Psoas muscle (tissue), 8 donors: ENCODE measurements around the gene PNPO. TPM values are rescaled to one million over a fixed set of nuclear protein-coding genes. Genes with fewer than 3 reads are reported as not detected.

Experiments used
- ATAC-seq, 4 donors: fragments of 200-7000 bp; cut with Tn5 transposase; one replicate each; pipeline ENCODE4 v1.9.1; 2020; ENCODE audit warnings: moderate library complexity in 3 of 4, mild to moderate bottlenecking in 2 of 4
- DNase-seq, 2 donors: peaks; one replicate each; pipeline ENCODE4 v3.0.0-alpha.2; 2020
- H3K27ac ChIP-seq: fragments of 200-600 bp; one replicate; pipeline ENCODE4 v1.8.0; 2022
- H3K27me3 ChIP-seq, 3 donors: fragments of 200-600 bp in 1 of 3; one replicate each; pipeline versions ENCODE4 v1.6.1 to v1.8.0; 2013 to 2022; ENCODE audit warnings: low read length in 2 of 3, mild to moderate bottlenecking in 2 of 3, moderate library complexity in 1 of 3; ENCODE audit not compliant: insufficient read depth in 3 of 3
- H3K36me3 ChIP-seq, 2 donors: fragments of 200-600 bp in 1 of 2; one replicate each; pipeline versions ENCODE4 v1.6.1 to v1.8.0; 2013 to 2022; ENCODE audit warnings: low read depth in 1 of 2, mild to moderate bottlenecking in 1 of 2, moderate library complexity in 1 of 2; ENCODE audit not compliant: insufficient read depth in 1 of 2
- H3K4me1 ChIP-seq: fragments of 200-600 bp; one replicate; pipeline ENCODE4 v1.8.0; 2022
- H3K4me3 ChIP-seq: fragments of 200-600 bp; one replicate; pipeline ENCODE4 v1.8.0; 2022; ENCODE audit warnings: mild to moderate bottlenecking
- H3K9me3 ChIP-seq: fragments of 200-600 bp; one replicate; pipeline ENCODE4 v1.8.0; 2022
- CTCF ChIP-seq: fragments of 200-600 bp; IDR thresholded peaks from one replicate; pipeline ENCODE4 v1.8.0; 2022; ENCODE audit warnings: antibody characterized with exemption
- WGBS, 3 donors: extraction: QIAGEN DNeasy Blood & Tissue Kit; methylation state at CpG; one replicate each; pipeline versions ENCODE4 v1.1.6 to v1.1.7; 2013; 5-methylcytosine and 5-hydroxymethylcytosine counted together
- intact Hi-C, 2 donors: fragments of 100-400 bp; cut with DNase I; formaldehyde crosslinking; loops; one replicate each; pipeline versions ENCODE4 v1.11.0 to v1.14.2; 2022
- polyA plus RNA-seq, 3 donors: library from polyadenylated mRNA; stranded (reverse); fragments of 200-250 nt; gene quantifications; one replicate each; pipeline ENCODE4 v1.2.3, GENCODE V29; 2013
- total RNA-seq, 4 donors: library from RNA; stranded (reverse); fragmentation: NEBNext Ultra II Directional in 2 of 4; extraction: Animal tissue kit (Norgen Biotek cat#: 25700) in 2 of 4; gene quantifications; one replicate each; pipeline versions ENCODE4 v1.2.1 to v1.2.4, GENCODE V29; 2021 to 2023
- donor health status: healthy with polysubstance abuse.
- donor health status: DM: no; HTN: no; CAD: no; lungs with moderate emphysema.
- donor health status: Bipolar disorder and iron deficiency.
- donor health status: healthy.
- donor health status: DM: yes; HTN: yes; CAD: no.
- donor health status: DM: no; HTN: no; CAD: no.
- donor health status: DM: no; HTN: no; CAD: no.
- donor health status: DM: yes; HTN: yes; CAD: no.

The PNPO gene
- total and polyA plus RNA-seq, 7 donors, result 12.0 to 42.3 (median 30.0) TPM

- intact Hi-C loops, result loop anchor here (1.0 to 2.0 kb wide), 4 partner anchors 20 to 130 kb away; partner anchors contain the start of genes SCRN2 (in 1 of the 2) and SP2 (in 1 of the 2)
- Histone ChIP-seq H3K4me3 (peak within 1 kb of the TSS; percentile 95), H3K9me3 (no peaks in the 10 kb centered on the region), H3K27ac (peak within 1 kb of the TSS; percentile 93), H3K27me3 (no peaks in the 10 kb centered on the region), H3K36me3 (peaks cover 0 to 26% of the 10 kb centered on the region in 2 donors), H3K4me1 (no peaks in the 10 kb centered on the region)
- peak; percentile 99 to 100 (median 100) for ATAC-seq
- 0% methylated on average over 55 to 62 of the region's 62 CpGs for WGBS, 3 donors
- TF ChIP-seq CTCF, result peak; percentile 90
- peak; percentile 100 for DNase-seq
These were observed 29.5 kb downstream of the PNPO start, which contains the start of gene CDK5RAP3 for GRCh38 chr17:47970725-47971499. Gene CDK5RAP3, plus strand, starts transcription at chr17:47971113. Its CDS starts 34 bp downstream, at chr17:47971147.

- no peak for ATAC-seq
- no peaks in the 10 kb centered on the region for H3K9me3 ChIP-seq
- no peak overlapping the region for H3K27ac ChIP-seq
- DNase-seq, result no peak
- no peaks in the 10 kb centered on the region for H3K4me1 ChIP-seq
- peaks cover 0 to 52% of the 10 kb centered on the region in 2 donors for H3K36me3 ChIP-seq
- no peak for TF ChIP-seq CTCF
- 84 to 89% (median 89%) methylated on average over 8 of the region's 8 CpGs for WGBS, 3 donors
- H3K4me3 ChIP-seq, result no peak overlapping the region
- H3K27me3 ChIP-seq, result no peaks in the 10 kb centered on the region
- intact Hi-C loops, result no loop called here
These were observed 32.2 kb downstream of the PNPO start for GRCh38 chr17:47973541-47973940.

- intact Hi-C loops, result loop anchor here in 1 of 2 donors (5.0 kb wide), 1 partner anchor 42 kb away; no protein-coding TSS in a partner anchor
- Histone ChIP-seq H3K27ac (no peak overlapping the region), H3K36me3 (peaks cover 3 to 70% of the 10 kb centered on the region in 2 donors), H3K9me3 (no peaks in the 10 kb centered on the region), H3K4me1 (no peaks in the 10 kb centered on the region), H3K27me3 (no peaks in the 10 kb centered on the region), H3K4me3 (no peak overlapping the region)
- TF ChIP-seq CTCF, result no peak
- DNase-seq (no peak), ATAC-seq (no peak)
- 72 to 78% (median 77%) methylated on average over 14 to 15 of the region's 15 CpGs for WGBS, 3 donors
These were observed 33.9 kb downstream of the PNPO start for GRCh38 chr17:47975189-47975822.

- intact Hi-C loops, result loop anchor here in 1 of 2 donors (5.0 kb wide), 1 partner anchor 41 kb away; no protein-coding TSS in a partner anchor
- DNase-seq, result no peak
- Histone ChIP-seq H3K27me3 (no peaks in the 10 kb centered on the region), H3K4me3 (no peak overlapping the region), H3K4me1 (no peaks in the 10 kb centered on the region), H3K9me3 (no peaks in the 10 kb centered on the region), H3K27ac (no peak overlapping the region), H3K36me3 (peaks cover 7 to 75% of the 10 kb centered on the region in 2 donors)
- no peak for TF ChIP-seq CTCF
- ATAC-seq, result no peak
- whole genome bisulfite sequencing, 3 donors, result 88 to 94% (median 91%) methylated on average over 10 of the region's 10 CpGs
These were observed 34.4 kb downstream of the PNPO start for GRCh38 chr17:47975823-47976205.
